DOHH2 (cell line): Measurements from ENCODE around the gene IRX2.

Experiments used
- H3F3A ChIP-seq: fragments of 200-600 bp; sonication (generic), shearing (Covaris generic); 2 replicates; pipeline ENCODE4 v1.6.0; 2016; ENCODE audit warnings: antibody characterized with exemption, mild to moderate bottlenecking; ENCODE audit not compliant: control insufficient read depth, insufficient read depth
- H3K27ac ChIP-seq: fragments of 200-600 bp; sonication (generic); 2 replicates; pipeline ENCODE4 v1.5.1; 2014; ENCODE audit warnings: low read depth, mild to moderate bottlenecking, low read length, moderate library complexity
- H3K27me3 ChIP-seq: fragments of 200-600 bp; sonication (generic); 2 replicates; pipeline ENCODE4 v1.6.1; 2014; ENCODE audit warnings: mild to moderate bottlenecking, low read length, mixed read lengths; ENCODE audit not compliant: control insufficient read depth
- H3K36me3 ChIP-seq: fragments of 200-600 bp; sonication (generic); 2 replicates; pipeline ENCODE4 v1.6.1; 2014; ENCODE audit warnings: mild to moderate bottlenecking, low read length, moderate library complexity, mixed read lengths; ENCODE audit not compliant: control insufficient read depth
- H3K4me1 ChIP-seq: fragments of 200-600 bp; sonication (generic); 2 replicates; pipeline ENCODE4 v1.6.1; 2014; ENCODE audit warnings: mild to moderate bottlenecking, low read length, mixed read lengths; ENCODE audit not compliant: control insufficient read depth
- H3K4me2 ChIP-seq: fragments of 200-600 bp; sonication (generic); 2 replicates; pipeline ENCODE4 v1.6.0; 2014; ENCODE audit warnings: mild to moderate bottlenecking, low read length, moderate library complexity
- H3K4me3 ChIP-seq: fragments of 200-600 bp; sonication (generic); 2 replicates; pipeline ENCODE4 v1.5.1; 2014; ENCODE audit warnings: mild to moderate bottlenecking, low read length, mixed read lengths
- H3K79me2 ChIP-seq: fragments of 200-600 bp; sonication (generic); 2 replicates; pipeline ENCODE4 v1.6.1; 2014; ENCODE audit warnings: mild to moderate bottlenecking, low read length, mixed read lengths; ENCODE audit not compliant: control insufficient read depth
- H3K9me2 ChIP-seq: fragments of 200-600 bp; sonication (generic); replicated peaks from 2 replicates; pipeline ENCODE4 v1.6.1; 2014; ENCODE audit warnings: mild to moderate bottlenecking, low read length, mixed read lengths; ENCODE audit not compliant: control insufficient read depth
- H3K9me3 ChIP-seq: fragments of 200-600 bp; sonication (generic); 2 replicates; pipeline ENCODE4 v1.6.1; 2014; ENCODE audit warnings: antibody characterized with exemption, low read length, mixed read lengths; ENCODE audit not compliant: control insufficient read depth, insufficient read depth
- H4K20me1 ChIP-seq: fragments of 200-600 bp; sonication (generic); 2 replicates; pipeline ENCODE4 v1.6.0; 2014; ENCODE audit warnings: low read depth, mild to moderate bottlenecking, antibody characterized with exemption, low read length, moderate library complexity; ENCODE audit not compliant: control insufficient read depth, insufficient read depth
- EZH2phosphoT487 ChIP-seq: fragments of 200-600 bp; sonication (generic); IDR thresholded peaks from 2 replicates; pipeline ENCODE4 v1.6.1; 2017; ENCODE audit warnings: borderline replicate concordance, mild to moderate bottlenecking, antibody characterized with exemption, low read length, moderate library complexity, mixed read lengths
- TF ChIP-seq, protein P1 (sequence below): fragments of 200-600 bp; sonication (generic); IDR thresholded peaks from one replicate; pipeline ENCODE4 v1.5.1; 2014; ENCODE audit warnings: antibody characterized with exemption, mild to moderate bottlenecking, low read depth, low read length; ENCODE audit not compliant: poor library complexity, severe bottlenecking

Gene IRX2

DNA sequence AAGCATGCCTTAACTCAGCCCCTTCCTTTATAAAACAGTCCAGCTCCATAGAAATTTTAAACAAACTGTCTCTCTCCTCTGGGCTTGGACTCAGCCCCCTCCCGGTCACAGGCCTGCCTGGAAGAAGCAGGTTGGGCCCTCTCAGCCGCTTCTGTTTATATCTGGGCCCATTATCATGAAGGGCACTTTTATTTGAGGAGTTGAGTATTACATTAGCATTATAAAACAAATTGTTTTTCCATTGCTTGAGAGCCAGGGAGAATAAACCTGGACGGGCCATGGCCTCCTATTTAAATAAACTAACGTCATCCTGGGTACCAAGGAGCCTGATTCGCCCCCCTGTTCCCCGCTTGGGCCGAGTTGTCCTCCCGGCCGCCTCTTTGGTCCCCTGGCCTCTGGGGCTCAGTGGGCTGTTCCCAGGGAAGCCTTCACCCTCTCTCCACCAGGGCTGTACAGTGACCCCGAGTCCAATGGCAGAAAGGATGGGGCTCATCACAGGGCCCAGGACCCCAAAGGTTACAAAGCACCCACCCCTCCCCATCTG is 13.2 kb downstream of the IRX2 start:
- TF ChIP-seq EZH2phosphoT487 = no peak
- Histone ChIP-seq H3K4me3 (no peak overlapping the region), H3F3A (no peaks in the 10 kb centered on the region), H3K79me2 (no peaks in the 10 kb centered on the region), H3K27me3 (no peaks in the 10 kb centered on the region), H3K4me2 (no peak overlapping the region), H3K27ac (no peak overlapping the region), H3K4me1 (no peaks in the 10 kb centered on the region), H3K36me3 (no peaks in the 10 kb centered on the region), H3K9me2 (no peaks in the 10 kb centered on the region), H3K9me3 (peaks cover 8% of the 10 kb centered on the region; the same call in 1 of the 2 replicates), H4K20me1 (no peaks in the 10 kb centered on the region)

- Histone ChIP-seq H3K79me2 (no peaks in the 10 kb centered on the region), H3K4me2 (no peak overlapping the region), H3K27ac (no peak overlapping the region), H3K36me3 (no peaks in the 10 kb centered on the region), H3F3A (no peaks in the 10 kb centered on the region), H4K20me1 (no peaks in the 10 kb centered on the region), H3K9me3 (peaks cover 8% of the 10 kb centered on the region; the same call in 1 of the 2 replicates), H3K4me1 (no peaks in the 10 kb centered on the region), H3K9me2 (no peaks in the 10 kb centered on the region), H3K4me3 (no peak overlapping the region), H3K27me3 (no peaks in the 10 kb centered on the region)
- TF ChIP-seq, protein P1, sequence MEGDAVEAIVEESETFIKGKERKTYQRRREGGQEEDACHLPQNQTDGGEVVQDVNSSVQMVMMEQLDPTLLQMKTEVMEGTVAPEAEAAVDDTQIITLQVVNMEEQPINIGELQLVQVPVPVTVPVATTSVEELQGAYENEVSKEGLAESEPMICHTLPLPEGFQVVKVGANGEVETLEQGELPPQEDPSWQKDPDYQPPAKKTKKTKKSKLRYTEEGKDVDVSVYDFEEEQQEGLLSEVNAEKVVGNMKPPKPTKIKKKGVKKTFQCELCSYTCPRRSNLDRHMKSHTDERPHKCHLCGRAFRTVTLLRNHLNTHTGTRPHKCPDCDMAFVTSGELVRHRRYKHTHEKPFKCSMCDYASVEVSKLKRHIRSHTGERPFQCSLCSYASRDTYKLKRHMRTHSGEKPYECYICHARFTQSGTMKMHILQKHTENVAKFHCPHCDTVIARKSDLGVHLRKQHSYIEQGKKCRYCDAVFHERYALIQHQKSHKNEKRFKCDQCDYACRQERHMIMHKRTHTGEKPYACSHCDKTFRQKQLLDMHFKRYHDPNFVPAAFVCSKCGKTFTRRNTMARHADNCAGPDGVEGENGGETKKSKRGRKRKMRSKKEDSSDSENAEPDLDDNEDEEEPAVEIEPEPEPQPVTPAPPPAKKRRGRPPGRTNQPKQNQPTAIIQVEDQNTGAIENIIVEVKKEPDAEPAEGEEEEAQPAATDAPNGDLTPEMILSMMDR = no peak
- no peak for TF ChIP-seq EZH2phosphoT487
These were observed 14.0 kb downstream of the IRX2 start for GRCh38 chr5:2737273-2738155.

DNA sequence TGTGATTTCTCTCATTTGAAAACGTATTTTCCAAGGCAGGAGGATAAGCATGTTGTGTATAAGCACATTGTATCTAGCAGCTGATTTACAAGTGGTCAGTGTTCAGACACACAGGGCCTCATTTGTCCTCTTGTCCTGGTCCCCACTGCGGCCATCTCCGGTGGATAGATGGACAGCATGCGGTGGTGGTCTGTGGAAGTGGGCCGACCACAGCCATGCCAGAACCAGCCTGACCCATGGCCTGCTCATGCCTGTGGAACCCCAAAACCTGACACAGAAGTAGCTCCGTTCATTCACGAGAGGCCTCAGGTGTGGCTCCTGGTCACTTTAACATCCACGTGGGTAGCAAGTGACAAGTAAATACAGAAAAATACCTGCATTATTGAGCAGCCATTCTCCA is 14.6 kb downstream of the IRX2 start:
- Histone ChIP-seq H3K27me3 (no peaks in the 10 kb centered on the region), H3K79me2 (no peaks in the 10 kb centered on the region), H3K9me2 (no peaks in the 10 kb centered on the region), H3K4me1 (no peaks in the 10 kb centered on the region), H3K27ac (no peak overlapping the region), H3K9me3 (peaks cover 8% of the 10 kb centered on the region; the same call in 1 of the 2 replicates), H3K36me3 (no peaks in the 10 kb centered on the region), H3F3A (no peaks in the 10 kb centered on the region), H4K20me1 (no peaks in the 10 kb centered on the region), H3K4me2 (no peak overlapping the region), H3K4me3 (no peak overlapping the region)
- TF ChIP-seq, protein P1 = no peak
- no peak for TF ChIP-seq EZH2phosphoT487

DNA sequence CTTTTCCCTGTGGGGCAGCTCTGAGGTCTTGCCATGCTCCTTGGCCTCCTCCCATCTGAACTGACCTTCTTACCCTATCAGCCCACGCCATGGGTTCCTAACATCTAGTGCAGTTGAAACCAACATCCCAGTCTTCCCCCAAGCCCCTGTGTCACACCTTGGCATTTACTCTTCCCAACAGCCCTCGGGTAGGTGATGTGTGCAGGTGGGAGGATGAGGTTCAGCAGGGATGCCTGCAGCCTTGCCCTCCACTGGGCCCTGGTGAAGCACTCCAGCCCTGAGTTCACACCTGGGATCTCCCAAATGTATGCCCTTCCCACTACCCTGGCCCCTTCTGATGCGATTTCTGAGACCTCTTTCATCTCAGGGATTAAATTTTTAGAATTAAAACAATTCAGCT is 15.5 kb downstream of the IRX2 start:
- Histone ChIP-seq H3F3A (no peaks in the 10 kb centered on the region), H3K27ac (no peak overlapping the region), H3K27me3 (no peaks in the 10 kb centered on the region), H4K20me1 (no peaks in the 10 kb centered on the region), H3K4me3 (no peak overlapping the region), H3K36me3 (no peaks in the 10 kb centered on the region), H3K9me3 (peaks cover 8% of the 10 kb centered on the region; the same call in 1 of the 2 replicates), H3K4me1 (no peaks in the 10 kb centered on the region), H3K4me2 (no peak overlapping the region), H3K9me2 (no peaks in the 10 kb centered on the region), H3K79me2 (no peaks in the 10 kb centered on the region)
- TF ChIP-seq, protein P1 = no peak
- TF ChIP-seq EZH2phosphoT487 = no peak
